HG03135 (cell line): ENCODE results near the gene CEP41.
"Not testable (repeated sequence)": the region's sequence is repeated elsewhere in the genome, so short reads cannot be mapped to it uniquely, and the experiment has no call there.

Experiments used
- ATAC-seq: cut with Tn5 transposase; IDR thresholded peaks from one replicate; pipeline ENCODE4 v1.9.1; 2021; ENCODE audit warnings: mild to moderate bottlenecking, moderate library complexity; ENCODE audit not compliant: unreplicated experiment

CEP41 gene

DNA sequence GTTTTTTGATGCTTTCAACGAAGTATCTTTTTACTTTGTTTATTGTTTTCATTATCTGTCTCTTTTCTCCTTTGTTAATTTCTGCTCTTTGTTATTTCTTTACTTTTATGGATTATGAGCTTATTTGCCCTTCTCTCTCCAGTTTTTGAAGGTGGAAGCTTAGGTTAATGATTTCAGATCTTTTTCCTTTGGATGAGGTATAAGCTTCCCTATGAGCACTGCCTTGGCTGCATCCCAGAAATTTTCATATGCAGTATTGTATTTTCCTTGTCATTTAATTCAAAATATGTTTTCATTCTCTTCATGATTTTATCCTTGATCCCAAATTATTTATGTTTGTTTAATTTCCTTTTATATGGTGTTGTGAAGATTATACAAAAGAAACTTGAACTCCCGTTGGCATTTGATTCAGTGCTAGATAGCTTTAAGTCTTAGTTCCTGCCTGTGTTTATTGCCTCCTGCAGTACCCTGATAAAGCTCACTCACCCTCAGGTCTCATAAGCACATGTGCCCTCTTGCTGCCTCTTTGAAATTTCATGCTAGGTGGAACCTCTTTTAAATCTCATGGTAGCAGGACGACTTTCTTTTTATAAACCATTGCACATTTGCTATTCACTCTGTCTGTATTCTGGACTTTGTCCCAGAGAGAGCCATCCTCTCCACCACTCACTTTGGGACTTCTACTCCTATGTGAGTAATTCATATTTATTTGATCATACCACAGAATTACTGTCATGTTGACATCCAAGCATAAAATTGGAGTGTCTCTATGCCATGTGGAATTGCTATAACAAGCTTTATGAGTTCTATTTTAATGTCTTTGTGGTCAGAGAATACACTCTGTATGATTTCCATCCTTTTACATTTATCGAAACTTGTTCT is 23.0 kb upstream of the CEP41 start:
- no peak for ATAC-seq

- ATAC-seq, result no peak
Observed at GRCh38 chr7:130461272-130461671, 20.5 kb upstream of the CEP41 start.

GRCh38 chr7:130458257-130458656 is 17.4 kb upstream of the CEP41 start:
- ATAC-seq, result no peak

GRCh38 chr7:130454959-130455358 is 14.1 kb upstream of the CEP41 start:
- no peak for ATAC-seq

DNA sequence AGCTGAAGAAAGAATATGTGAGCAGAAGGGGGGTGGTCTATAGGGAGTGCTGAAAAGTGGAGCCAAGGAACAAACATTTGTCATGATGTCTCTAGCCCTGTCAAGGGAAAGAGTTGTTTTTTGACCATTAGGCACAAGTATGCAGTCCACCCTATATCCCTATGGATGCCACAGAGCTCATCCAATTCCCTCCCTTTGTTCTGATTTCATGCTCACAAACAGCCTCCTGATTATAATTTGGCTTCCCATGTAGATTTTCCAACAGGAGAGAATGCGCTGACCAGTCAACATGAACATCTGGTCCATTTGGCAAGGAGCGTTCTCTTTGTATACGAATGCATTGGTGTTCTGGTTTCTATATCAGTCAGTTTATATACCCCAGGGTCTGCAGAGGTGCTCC is 12.1 kb upstream of the CEP41 start:
- ATAC-seq, result no peak

- ATAC-seq, result not testable (repeated sequence)
Observed at GRCh38 chr7:130451344-130451743, 10.5 kb upstream of the CEP41 start.

- ATAC-seq, result no peak
Observed at GRCh38 chr7:130446259-130446658, 5.4 kb upstream of the CEP41 start.

DNA sequence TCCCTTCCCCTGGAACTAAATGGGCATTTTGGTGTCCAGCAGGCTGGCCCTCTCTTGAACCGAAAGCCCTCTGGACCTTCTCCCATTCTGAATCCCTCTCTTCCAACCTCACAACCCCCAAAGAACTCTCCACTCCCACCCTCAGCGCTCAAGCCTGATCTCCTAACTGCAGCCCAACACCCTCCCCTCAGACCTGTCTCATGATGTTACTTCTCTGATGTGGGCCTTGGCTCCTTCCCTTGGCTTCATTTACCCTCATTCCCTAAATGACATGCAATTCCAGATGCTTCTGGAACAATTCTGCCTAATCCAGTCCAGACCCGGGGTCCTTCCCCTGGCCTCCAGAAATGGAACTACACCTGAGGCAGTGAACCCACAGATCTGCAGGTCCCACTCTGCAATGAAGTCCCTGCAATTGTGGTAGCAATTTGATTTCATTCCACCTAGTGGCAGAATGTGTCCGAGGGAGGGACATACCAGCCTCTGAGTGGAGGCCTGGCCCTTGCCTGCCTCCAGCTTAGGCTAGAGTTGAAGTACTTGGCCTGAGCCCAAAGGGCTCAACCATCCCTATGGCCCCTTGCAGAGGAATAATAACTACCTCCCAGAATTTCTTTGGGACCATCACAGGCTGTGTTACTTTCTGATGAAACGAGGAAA is 4.1 kb upstream of the CEP41 start:
- no peak for ATAC-seq

GRCh38 chr7:130444234-130444633 is 3.4 kb upstream of the CEP41 start:
- ATAC-seq, result no peak

DNA sequence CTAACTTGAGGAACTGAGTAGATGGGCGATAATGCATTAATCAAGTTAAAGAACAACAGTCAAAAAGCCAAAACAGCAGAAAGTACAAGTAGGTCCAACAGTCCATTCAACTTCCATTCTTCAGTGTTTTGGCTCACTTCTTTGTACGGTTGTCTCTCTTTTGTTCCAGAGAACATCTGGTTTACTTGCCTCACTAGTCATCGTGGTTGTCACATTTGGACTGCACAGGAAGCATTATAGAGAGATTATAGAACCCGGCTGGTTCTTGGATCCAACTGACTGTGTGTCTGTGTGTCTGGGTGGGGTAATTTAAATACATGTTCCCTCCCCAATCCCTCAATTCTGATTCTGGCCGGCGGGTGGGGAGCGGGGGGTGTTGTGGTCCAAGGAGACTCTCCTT is 1.8 kb upstream of the CEP41 start:
- no peak for ATAC-seq

DNA sequence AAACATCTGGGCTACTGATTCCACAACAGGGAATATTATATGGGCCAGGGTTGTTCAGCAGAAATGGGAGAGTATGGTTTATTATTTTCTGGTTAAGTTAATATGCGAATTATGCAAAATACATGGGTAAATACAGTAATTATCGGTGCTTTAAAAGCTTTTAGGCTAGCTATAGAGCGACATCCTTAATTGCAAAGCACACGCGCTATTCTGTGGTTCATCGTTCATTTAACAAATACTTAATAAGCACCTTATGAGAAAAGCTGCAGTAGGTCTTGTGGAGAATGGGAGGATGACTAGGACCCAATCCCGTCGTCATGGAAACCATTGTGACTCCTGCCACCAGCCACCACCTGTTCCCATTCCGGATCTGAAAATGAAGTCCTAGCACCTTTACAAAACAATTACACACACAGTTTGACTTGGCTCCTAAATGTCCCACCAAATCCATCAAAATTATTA is 623 bp upstream of the CEP41 start:
- ATAC-seq, result no peak

DNA sequence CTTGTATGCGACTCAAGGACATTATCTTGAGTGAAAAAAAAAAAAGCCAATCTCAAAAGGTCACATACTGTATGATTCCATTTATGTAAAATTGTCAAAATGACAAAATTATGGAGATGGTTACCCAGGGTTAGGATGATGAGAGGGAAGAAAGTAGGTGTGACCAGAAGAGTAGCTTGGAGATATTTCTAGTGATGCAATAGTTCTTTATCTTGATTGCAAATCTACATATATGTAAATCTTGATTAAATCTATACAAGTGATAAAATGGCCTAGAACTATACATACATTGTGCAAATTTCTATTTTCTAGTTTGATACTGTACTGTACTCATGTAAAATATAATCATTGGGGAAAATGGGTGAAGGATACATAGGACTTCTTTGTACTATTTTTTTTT is 4.6 kb downstream of the CEP41 start:
- no peak for ATAC-seq

- no peak for ATAC-seq
Observed at GRCh38 chr7:130435311-130435854, 5.4 kb downstream of the CEP41 start.

- ATAC-seq, result no peak
Observed at GRCh38 chr7:130433301-130433700, 7.5 kb downstream of the CEP41 start.

DNA sequence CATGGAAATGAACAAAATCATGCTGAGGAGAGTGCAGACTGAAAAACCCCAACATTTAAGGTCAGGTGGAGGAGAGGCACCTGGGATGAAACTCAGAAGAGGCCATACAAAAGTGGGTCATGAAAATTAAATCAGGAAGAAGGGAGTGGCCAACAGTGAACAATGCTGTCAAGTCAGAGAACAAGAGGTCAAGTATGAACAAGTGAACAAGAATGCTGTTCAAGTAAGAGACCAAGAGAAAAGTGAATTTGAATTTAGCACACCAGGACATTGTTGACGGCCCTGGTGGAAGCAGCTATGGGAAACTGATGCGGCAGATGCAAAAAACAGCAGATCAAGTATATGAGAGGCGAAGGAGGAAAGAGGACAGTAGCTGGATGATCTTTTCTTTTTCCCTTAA is 7.9 kb downstream of the CEP41 start:
- ATAC-seq, result no peak

DNA sequence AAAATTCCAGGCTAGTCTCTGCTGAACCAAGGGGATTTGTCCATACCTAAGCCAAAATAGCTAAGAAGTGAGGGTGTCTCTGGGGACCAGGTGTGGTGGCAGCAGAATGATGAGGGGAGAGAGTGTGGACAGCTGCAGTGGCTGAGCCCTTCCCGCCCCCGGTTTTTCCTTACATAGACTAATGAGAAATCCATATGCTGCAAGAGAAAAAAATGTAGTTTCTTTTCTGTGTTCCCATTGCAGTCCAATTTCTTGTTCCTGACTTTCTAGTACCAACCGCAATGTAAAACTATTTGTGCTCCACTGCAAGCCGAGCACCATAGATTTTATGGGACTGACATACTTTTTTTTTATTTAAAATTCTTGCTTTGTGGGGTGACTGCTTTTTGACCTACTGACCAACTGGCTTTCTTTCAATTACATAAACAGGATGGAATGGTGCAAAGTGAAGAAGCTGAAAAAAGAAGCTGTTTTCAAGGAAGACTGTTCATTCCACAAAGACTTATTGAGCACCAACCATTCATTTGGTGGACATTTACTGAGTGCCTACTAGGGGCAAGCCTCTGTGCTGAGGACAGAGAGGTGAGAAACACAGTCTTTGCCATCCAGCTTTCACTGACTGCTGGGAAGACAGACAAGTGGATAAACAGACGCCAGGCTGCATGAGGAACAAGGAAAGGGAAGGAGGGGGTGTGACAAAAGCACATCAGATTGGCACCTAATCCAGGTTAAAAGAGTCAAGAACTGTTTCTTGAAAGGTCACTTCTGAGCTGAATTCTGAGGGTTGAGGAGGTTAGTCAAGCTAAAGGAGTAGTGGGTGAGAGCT is 9.8 kb downstream of the CEP41 start:
- no peak for ATAC-seq

DNA sequence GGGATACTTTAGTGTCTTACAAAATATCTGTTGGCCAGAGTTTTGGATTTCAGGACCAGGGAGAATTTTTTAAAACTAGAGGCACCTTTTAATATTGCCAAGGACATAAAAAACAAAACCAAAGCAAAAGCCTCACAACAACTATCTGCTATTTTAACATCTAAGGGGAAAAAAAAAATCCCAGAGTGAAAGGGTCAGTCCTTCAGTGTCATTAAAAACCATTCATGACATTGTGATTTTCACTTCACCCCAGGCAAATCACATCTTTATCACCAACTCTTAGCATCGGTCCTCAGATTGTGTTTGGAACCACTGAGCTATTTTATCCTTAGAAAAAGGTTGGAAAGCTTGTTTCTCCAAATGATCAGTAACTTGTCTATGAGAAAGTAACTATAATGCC is 10.7 kb downstream of the CEP41 start:
- ATAC-seq, result no peak

DNA sequence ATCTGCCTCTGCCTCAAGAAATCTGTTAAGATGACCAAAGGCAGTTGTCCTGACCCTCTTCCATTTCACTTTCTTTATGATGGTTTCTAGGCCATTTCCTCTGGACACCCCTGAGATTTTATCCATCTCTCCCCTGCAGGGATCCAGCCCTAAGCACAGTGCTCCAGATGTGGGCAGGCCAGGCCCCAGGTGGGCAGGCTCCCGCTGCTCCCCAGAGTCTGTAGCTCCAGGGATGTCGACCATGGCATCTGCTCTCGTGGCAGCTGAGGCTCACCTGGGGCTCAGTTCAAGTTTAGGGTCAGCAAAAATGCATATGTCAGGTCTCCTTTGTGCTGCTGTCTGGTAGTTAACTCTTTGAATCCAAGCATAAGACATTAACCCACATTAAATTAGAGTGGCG is 11.8 kb downstream of the CEP41 start:
- no peak for ATAC-seq

DNA sequence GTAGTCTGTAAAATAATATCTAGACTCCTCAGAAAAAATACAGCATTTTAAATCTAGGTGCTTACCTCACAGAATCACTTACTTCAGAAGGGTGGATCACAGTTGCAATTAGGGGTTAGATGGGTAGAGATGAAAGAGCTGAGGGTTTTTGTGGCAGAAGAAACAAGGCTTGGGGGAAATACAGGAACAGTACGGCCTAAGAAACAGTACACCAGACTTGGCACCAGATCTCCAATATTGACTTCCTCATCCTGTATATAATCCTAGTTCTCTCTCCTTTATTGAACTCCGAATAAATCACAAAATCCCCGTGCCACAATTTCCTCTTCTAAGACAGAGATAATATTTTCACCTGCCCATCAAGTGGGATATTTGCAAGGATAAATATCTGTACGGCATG is 14.3 kb downstream of the CEP41 start:
- no peak for ATAC-seq

DNA sequence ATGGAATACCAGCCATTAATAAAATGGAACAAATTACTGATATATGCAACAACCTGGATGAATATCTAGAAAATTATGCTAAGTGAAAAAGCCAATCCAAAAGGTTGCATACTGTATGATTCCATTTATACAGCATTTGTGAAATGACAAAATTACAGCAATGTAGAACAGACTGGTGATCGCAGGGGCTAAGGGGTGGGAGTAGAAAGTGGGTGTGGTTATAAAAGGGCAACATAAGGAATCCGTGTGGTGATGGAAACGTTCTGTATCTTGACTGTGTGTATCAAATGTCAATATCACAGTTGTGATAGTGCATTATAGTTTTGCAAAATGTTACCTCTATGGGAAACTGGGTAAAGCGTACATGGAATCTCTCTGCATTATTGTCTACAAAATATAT is 15.0 kb downstream of the CEP41 start:
- no peak for ATAC-seq

DNA sequence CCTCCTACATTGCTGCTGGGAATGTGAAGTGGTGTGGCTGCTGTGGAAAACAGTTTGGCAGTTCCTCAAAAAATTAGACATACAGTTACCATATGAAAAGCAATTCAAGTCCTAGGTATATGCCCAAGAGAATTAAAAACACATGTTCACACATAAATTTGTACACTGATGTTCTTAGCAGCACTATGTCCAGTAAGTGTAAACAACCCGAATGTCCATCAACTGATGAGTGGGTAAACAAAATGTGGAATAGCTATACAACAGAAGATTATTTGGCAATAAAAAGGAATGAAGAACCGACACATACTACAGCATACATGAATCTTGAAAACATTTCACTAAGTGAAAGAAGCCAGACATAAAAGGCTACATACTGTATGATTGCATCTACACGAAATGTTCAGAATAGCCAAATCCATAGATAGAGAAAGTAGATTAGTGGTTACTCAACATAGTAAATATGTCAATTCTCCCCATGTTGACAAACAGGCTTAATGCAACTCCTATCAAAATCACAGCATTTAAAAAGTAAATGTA is 17.2 kb downstream of the CEP41 start:
- no peak for ATAC-seq
